Stimulated activated naive B cell treated with anti-CD40 and anti-IgM and Interleukin-4, amounts not matched to agents 10 μg/mL and 1 μg/mL and 100 μg/mL, for 72 hours (primary cell): ENCODE results near the gene SSC5D.
A peak's percentile ranks its signal among the peaks of the same experiment; 100 is the strongest.
"Not testable (repeated sequence)": the region's sequence is repeated elsewhere in the genome, so short reads cannot be mapped to it uniquely, and the experiment has no call there.

Experiments used
- ATAC-seq, 2 donors: fragments of 150-1000 bp; cut with Tn5 transposase; replicated peaks; 2 replicates each; pipeline ENCODE4 v1.10.0; 2021; ENCODE audit warnings: moderate library complexity in 1 of 2
- DNase-seq: peaks from one replicate; pipeline ENCODE4 v3.0.0; 2021
- H3K27ac Mint-ChIP-seq: one replicate; pipeline ENCODE4 v1.8.0; 2022; ENCODE audit warnings: mild to moderate bottlenecking, mixed read lengths
- H3K27me3 Mint-ChIP-seq, 2 donors: one replicate each; pipeline ENCODE4 v1.8.0; 2022; ENCODE audit warnings: mixed read lengths in 2 of 2
- H3K36me3 Mint-ChIP-seq, 2 donors: one replicate each; pipeline ENCODE4 v1.8.0; 2022; ENCODE audit warnings: mixed read lengths in 2 of 2, mild to moderate bottlenecking in 1 of 2
- H3K4me1 Mint-ChIP-seq, 2 donors: one replicate each; pipeline ENCODE4 v1.8.0; 2022; ENCODE audit warnings: mixed read lengths in 2 of 2, mild to moderate bottlenecking in 1 of 2
- H3K4me3 Mint-ChIP-seq, 2 donors: one replicate each; pipeline ENCODE4 v1.8.0; 2022; ENCODE audit warnings: mild to moderate bottlenecking in 2 of 2, mixed read lengths in 2 of 2, moderate library complexity in 1 of 2
- H3K9me3 Mint-ChIP-seq, 2 donors: one replicate each; pipeline ENCODE4 v1.8.0; 2022; ENCODE audit warnings: mixed read lengths in 2 of 2, mild to moderate bottlenecking in 1 of 2

SSC5D gene

DNA sequence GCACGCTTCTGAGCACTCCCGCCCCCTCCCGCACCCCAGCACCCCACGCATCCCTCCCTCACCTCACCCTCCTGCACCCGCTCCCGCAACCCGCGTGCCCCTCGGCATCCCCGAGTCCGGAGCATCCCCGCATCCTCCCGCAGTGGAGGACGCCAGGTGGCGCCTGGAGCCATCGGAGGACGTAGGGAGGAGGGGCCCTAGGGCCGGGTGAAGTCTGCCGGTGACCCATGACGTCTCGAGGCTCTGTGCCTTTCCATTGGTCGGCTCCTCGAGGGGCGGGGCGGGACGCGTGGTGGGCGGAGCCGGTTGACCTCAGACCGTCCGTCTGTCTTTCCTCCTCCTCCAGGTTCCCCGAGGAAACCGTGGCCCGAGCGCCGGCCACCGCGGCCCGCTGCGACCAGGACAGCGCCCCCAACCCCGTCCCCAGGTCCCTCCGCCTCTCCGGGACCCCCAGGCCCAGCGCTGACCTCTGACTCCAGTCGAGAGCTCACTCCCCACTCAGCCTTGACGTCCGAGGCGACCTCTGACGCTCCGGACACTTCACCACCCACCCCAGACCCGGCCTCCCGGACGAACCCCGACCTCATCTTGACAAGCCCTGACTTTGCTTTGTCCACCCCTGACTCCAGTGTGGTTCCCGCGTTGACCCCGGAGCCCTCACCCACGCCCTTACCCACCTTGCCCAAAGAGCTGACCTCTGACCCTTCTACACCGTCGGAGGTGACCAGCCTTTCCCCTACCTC lies 28.8 kb downstream of the SSC5D start:
- peak overlapping the region; percentile 98 for H3K27ac Mint-ChIP-seq
- H3K27me3 Mint-ChIP-seq = peaks cover 8 to 16% of the 10 kb centered on the region in 2 donors
- H3K4me1 Mint-ChIP-seq = peaks cover 3 to 9% of the 10 kb centered on the region in 2 donors
- no peaks in the 10 kb centered on the region for H3K36me3 Mint-ChIP-seq
- peak overlapping the region; percentile 88 for H3K4me3 Mint-ChIP-seq
- H3K9me3 Mint-ChIP-seq = no peaks in the 10 kb centered on the region
- DNase-seq (peak; percentile 90), ATAC-seq (peak; percentile 100)

DNA sequence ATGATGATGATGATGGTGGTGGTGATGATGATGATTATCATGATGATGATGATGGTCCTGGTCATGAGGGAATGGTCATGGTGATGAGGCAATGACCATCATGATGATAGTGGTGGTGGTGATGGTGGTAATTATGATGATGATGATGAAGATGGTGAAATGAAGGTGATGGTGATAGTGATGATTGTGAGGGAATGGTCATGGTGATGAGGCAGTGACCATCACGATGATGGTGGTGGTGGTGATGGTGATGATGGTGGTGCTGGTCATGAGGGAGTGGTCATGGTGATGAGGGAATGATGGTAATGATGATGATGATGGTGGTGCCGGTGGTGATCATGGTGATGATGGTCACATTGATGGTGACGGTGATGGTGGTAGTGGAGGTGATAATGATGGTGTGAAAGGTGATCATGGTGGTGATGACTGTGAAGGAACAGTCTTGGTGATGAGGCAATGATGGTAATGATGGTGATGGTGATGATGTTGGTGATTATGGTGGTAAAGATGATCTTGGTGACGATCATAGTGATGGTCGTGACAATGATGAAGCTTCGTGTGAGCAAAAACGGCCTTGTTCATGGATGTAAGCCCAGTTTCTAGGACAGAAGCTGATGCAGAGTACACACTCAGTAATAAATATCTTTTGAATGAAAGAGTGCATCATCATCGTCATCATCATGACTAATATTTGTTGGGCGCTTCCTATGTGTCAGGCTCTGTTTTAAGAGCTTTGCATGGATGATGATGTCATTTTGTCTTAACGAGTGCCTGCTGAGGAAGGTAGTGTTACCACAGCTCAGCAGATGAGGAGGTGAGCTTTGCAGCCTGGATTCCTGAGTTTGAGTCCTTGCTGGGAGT lies 31.4 kb downstream of the SSC5D start:
- no peak overlapping the region for H3K4me3 Mint-ChIP-seq

DNA sequence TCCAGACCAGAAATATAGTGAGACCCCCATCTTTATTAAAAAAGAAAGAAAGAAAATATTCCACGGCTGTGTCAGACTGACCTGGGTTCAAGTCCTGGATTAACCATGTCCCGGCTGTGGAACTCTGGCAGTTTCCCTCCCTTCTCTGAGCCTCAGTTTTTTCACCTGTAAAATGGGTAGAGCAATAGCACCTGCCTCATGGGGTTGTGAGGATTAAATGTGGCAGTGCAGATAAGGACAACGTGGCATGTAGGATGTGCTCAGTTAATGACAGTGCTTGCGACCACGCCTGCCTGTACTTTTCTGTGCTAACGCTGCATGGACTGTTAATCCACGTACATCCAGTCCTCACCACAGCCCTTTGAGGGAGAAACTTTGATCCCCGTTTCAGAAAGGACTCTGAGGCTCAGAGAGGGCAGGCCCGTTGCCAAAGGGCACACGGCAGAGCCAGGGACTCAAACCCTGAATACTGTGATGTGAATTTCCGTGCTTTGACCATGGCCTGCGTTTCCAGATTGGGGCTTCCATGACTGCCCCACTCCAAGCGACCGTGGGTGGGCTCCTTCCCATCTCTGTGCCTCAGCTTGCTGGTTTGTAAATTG lies 32.6 kb downstream of the SSC5D start:
- Mint-ChIP-seq H3K36me3 (no peaks in the 10 kb centered on the region), H3K27ac (no peak overlapping the region), H3K4me1 (peaks cover 3 to 9% of the 10 kb centered on the region in 2 donors), H3K27me3 (peaks cover 12 to 14% of the 10 kb centered on the region in 2 donors), H3K4me3 (no peak overlapping the region), H3K9me3 (no peaks in the 10 kb centered on the region)
- DNase-seq = no peak
- no peak for ATAC-seq

More for the DNA sequence above, 31.4 kb downstream of the SSC5D start:
- Mint-ChIP-seq H3K27ac (no peak overlapping the region), H3K4me1 (peaks cover 3 to 9% of the 10 kb centered on the region in 2 donors), H3K9me3 (no peaks in the 10 kb centered on the region), H3K27me3 (peaks cover 4 to 7% of the 10 kb centered on the region in 2 donors), H3K36me3 (no peaks in the 10 kb centered on the region)
- DNase-seq = no peak
- no peak for ATAC-seq

DNA sequence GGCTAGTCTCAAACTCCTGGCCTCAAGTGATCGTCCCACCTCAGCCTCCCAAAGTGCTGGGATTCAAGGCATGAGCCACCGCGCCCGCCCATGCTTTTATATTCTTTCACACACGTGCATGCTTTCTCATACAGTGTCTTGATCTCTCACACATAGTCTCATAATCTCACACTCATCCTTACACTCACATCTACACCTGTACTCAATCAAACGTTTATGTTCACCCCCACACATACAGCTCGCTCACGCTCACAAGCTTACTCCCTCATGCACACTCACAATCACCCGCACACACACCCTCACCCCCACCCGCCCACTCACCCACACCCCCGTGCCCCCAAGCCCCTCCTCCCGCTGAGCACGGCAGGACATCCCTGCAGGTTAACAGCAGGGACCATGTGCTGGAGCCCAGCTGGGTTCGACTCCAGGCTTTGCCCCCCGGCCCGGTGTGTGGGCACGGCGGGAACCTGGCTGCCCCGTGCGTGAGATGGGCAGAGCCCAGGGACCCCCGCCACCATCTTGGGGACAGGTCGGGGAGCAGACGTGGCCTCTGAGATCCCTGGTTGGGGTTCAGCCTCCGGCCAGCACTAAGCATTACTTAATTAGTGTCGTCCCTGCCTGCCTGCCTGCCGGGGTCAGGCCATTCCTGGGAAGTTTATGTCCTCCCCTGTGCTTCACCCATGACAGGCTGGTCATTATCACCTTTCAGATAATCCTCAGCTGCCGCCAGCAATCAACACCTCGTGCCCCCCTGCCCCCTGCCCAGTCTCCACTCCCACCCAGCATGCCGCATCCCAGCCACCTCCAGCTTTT lies 37.3 kb downstream of the SSC5D start:
- Mint-ChIP-seq H3K9me3 (no peaks in the 10 kb centered on the region), H3K4me1 (no peaks in the 10 kb centered on the region), H3K27ac (no peak overlapping the region), H3K4me3 (no peak overlapping the region), H3K27me3 (peaks cover 12 to 18% of the 10 kb centered on the region in 2 donors), H3K36me3 (no peaks in the 10 kb centered on the region)
- DNase-seq (no peak), ATAC-seq (no peak)

DNA sequence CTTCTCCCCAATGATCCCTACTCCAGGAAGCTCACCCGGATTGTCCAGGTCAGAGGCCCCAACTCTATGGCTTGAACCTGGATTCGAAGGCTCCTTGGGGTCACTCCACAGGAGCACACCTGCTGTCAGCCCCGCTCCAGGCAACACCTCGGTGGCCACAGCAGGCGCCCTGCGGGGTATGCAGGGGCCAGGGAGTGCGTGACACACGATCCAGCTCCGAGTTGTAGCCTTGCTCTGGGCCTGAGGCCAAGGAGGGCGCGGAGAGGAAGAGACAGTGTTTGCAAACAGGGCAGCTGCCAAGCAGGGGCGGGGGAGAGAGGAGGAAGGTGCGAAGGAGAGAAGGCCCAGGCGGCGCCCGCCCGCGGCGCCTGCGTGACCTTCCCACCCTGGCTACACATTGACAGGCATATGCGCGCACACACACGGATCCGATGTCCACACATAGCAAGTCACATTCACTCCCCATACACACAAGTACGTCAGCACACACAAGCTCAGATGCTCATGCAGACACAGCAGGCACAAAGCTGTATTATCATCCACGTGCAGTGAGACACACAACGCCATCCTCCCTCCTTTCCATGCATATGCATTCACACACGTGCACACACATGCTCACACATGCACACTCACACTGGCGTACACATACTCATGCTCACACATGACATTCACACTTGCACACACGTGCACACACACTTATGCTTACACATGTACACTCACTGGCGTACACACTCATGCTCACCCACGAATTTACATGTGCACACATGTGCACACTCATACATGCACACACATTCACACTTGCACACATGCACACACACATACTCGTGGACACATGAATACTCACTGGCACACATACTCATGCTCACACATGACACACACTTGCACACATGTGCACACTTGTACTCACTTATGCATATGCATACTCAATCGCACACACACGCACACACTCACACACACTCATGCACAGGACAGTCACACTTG lies 38.3 kb downstream of the SSC5D start:
- Mint-ChIP-seq H3K36me3 (no peaks in the 10 kb centered on the region), H3K9me3 (no peaks in the 10 kb centered on the region), H3K27ac (no peak overlapping the region), H3K4me3 (no peak overlapping the region), H3K27me3 (peaks cover 12 to 18% of the 10 kb centered on the region in 2 donors), H3K4me1 (no peaks in the 10 kb centered on the region)
- DNase-seq (no peak), ATAC-seq (peak; percentile 33 to 36)

DNA sequence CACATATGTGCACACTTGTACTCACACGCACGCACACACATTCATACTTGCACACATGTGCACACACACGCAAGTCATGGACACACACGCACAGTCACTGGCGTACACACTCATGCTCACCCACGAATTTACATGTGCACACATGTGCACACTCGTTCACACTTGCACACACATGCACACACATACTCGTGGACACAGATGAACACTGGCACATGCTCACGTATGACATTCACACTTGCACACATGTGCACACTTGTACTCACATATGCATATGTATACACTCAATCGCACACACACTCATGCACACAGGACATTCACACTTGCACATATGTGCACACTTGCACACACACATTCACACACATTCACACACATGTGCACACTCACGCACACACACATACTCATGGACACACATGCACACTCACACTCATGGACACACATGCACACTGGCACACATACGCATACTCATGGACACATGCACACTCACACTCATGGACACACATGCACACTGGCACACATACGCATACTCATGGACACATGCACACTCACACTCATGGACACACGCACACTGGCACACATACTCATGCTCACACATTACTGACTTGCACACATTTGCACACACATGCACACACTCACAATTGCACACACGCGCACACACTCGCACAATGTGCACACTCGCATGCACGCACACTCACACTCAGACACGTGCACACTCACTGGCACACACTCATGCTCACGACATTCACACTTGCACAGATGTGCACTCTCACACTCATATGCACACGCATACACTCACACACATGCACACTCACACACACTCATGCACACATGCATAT lies 39.2 kb downstream of the SSC5D start:
- no peaks in the 10 kb centered on the region for H3K36me3 Mint-ChIP-seq
- DNase-seq (no peak), ATAC-seq (no peak)
- no peak overlapping the region for H3K27ac Mint-ChIP-seq
- H3K27me3 Mint-ChIP-seq = peaks cover 8 to 18% of the 10 kb centered on the region in 2 donors
- H3K4me3 Mint-ChIP-seq = no peak overlapping the region
- H3K9me3 Mint-ChIP-seq = no peaks in the 10 kb centered on the region
- no peaks in the 10 kb centered on the region for H3K4me1 Mint-ChIP-seq

DNA sequence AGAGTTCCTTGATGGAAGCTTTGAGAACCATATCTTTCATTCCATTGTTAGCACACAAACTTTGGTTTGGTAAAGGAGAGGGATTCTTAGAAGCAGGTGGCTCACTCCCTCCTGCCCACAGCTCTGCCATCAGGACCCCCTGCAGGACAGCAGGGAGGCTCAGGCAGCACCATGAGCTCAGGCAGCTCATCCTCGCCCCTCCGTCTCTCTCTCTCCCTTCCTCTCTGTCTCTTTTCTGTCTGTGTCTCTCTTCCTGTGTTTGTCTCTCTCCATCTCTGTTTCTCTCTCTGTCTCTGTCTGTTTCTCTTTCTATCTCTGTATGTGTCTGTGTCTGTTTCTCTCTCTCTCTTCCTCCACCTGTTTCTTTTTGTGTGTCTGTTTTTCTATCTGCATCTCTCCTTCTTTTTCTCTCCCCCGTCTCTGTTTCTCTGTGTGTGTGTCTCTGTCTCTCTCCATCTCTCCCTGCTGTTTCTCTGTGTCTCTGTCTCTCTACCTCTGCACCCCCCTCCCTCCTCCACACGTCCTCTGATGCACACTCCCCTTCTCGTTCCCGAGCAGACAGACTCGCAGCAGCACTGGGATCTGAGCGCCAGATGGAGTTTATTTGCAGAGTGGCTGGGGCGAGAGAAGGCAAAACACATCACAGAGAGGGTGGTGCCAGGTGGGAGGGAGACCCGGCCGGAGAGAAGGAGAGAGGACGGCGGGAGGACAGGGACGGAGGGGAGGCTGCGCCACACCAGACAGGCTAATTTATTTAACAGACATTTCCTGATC lies 40.0 kb downstream of the SSC5D start:
- H3K27me3 Mint-ChIP-seq = peaks cover 8 to 18% of the 10 kb centered on the region in 2 donors
- DNase-seq (no peak), ATAC-seq (no peak)
- H3K36me3 Mint-ChIP-seq = no peaks in the 10 kb centered on the region
- no peaks in the 10 kb centered on the region for H3K4me1 Mint-ChIP-seq
- H3K27ac Mint-ChIP-seq = no peak overlapping the region
- H3K4me3 Mint-ChIP-seq = no peak overlapping the region
- H3K9me3 Mint-ChIP-seq = no peaks in the 10 kb centered on the region

DNA sequence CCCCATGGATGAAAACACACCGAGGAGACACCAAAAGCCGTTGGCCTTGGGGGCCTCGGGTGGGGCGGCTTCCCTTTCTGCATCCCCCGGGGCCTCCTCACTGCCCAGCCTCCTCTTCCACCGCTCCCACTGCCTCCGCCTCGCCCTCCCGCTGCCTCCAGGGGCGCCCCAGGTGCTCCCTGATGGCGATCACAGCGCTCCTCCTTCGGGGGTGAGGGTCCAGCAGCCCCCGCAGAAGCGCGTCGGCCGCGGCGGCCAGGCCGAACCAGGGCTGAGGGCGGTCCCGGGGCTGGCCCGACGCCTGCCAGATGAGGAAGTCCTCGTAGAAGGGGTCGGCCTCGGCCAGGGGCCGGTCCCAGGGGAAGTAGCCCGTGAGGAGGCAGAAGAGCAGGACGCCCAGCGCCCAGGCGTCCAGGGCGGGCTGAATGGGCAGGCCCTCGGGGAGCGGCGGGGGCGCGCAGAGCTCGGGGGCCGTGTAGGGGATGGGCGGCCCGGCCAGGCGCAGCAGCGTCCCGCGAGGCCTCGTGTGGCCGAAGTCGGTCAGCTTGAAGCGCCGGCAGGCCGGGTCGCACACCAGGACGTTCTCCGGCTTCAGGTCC lies 41.5 kb downstream of the SSC5D start:
- H3K27ac Mint-ChIP-seq = no peak overlapping the region
- peaks cover 9 to 13% of the 10 kb centered on the region in 2 donors for H3K27me3 Mint-ChIP-seq
- peaks cover 0 to 2% of the 10 kb centered on the region in 2 donors for H3K4me1 Mint-ChIP-seq
- ATAC-seq (no peak), DNase-seq (no peak)
- no peaks in the 10 kb centered on the region for H3K9me3 Mint-ChIP-seq
- H3K36me3 Mint-ChIP-seq = no peaks in the 10 kb centered on the region
- no peak overlapping the region for H3K4me3 Mint-ChIP-seq

DNA sequence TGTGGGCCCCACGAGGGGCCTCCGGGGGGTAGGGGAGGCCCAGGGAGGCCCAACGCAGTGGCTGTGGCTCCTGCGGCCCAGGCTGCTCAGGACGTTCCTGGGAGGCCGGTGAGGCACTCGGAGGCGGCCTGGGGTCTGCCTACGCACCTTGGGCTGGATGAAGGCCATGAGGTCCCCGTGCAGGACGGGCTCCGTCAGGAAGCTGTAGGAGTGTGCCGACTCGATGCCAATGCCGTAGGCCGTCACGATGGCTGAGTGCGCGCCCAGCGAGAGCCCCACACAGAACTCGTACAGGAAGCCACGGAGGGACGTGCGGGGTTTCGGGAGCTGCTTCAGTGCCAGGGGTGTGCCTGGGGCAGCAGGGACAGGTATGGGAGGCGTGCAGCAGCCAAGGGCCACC lies 42.8 kb downstream of the SSC5D start:
- no peak for ATAC-seq
- Mint-ChIP-seq H3K27me3 (peaks cover 4% of the 10 kb centered on the region in 2 donors), H3K27ac (no peak overlapping the region), H3K9me3 (no peaks in the 10 kb centered on the region), H3K4me1 (peaks cover 0 to 2% of the 10 kb centered on the region in 2 donors), H3K4me3 (no peak overlapping the region), H3K36me3 (no peaks in the 10 kb centered on the region)
- no peak for DNase-seq

DNA sequence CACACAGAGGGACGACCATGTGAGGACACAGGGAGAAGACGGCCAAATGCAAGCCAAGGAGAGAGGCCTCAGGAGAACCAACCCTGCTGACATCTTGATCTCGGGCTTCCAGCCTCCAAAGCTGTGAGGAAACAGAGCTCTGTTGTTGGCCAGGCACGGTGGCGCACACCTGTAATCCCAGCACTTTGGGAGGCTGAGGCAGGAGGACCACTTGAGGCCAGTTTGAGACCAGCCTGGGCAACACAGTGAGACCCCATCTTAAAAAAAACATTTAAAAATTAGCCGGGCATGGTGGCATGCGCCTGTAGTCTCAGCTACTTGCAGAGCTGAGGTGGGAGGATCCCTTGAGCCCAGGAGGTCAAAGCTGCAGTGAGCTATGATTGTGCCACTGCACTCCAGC lies 46.0 kb downstream of the SSC5D start:
- not testable (repeated sequence) for DNase-seq, ATAC-seq, H3K27me3 Mint-ChIP-seq, H3K36me3 Mint-ChIP-seq, H3K4me3 Mint-ChIP-seq, H3K9me3 Mint-ChIP-seq, H3K4me1 Mint-ChIP-seq, H3K27ac Mint-ChIP-seq

DNA sequence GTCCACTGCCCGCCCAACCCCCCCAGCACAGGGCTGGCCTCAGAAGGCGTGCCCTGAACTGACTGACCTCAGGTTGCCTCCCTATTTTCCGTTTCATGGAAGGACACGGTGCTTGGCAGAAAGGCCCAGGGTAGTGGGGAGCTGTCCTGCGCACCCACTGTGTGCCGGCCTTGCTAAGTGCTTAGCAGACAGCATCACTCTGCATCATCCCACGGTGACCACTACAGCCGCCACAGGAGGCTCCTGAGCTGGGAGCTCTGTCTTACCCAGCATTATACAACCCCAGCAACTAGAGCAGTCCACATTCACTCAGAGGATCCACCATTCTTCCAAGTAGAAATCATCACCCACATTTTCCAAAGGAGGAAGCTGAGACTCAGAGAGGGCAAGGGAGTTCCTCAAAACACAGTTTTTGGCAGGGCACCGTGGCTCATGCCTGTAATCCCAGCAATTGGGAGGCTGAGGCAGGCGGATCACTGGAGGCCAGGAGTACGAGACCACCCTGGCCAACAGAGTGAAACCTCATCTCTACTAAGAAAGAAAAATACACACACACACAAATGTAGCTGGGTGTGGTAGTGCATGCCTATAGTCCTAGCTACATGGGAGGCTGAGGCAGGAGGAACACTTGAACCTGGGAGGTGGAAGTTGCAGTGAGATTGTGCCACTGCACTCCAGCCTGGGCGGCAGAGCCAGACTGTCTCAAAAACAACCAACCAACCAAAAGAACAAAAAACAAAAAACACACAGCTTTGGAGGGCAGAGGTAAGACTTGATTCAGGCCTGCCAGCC lies 47.1 kb downstream of the SSC5D start:
- H3K27me3 Mint-ChIP-seq = peaks cover 0 to 4% of the 10 kb centered on the region in 2 donors
- ATAC-seq = no peak
- H3K4me3 Mint-ChIP-seq = no peak overlapping the region
- peak overlapping the region; percentile 5 for H3K27ac Mint-ChIP-seq
- peaks cover 0 to 2% of the 10 kb centered on the region in 2 donors for H3K4me1 Mint-ChIP-seq
- no peaks in the 10 kb centered on the region for H3K36me3 Mint-ChIP-seq
- H3K9me3 Mint-ChIP-seq = no peaks in the 10 kb centered on the region
- DNase-seq = no peak
